HepG2 (cell line): Measurements from ENCODE around the gene ERF. TPM values are rescaled to one million over a fixed set of nuclear protein-coding genes. Genes with fewer than 3 reads are reported as not detected.
A peak's percentile ranks its signal among the peaks of the same experiment; 100 is the strongest.

Experiments
- ADNP ChIP-seq: sonication (generic); formaldehyde crosslinking; IDR thresholded peaks from 2 replicates; pipeline ENCODE4 v1.4.0; 2020; ENCODE audit warnings: missing genetic modification reagents
- CBX5 ChIP-seq: sonication (generic); formaldehyde crosslinking; IDR thresholded peaks from 2 replicates; pipeline ENCODE4 v1.4.0; 2020; ENCODE audit warnings: missing genetic modification reagents, borderline replicate concordance
- CEBPG ChIP-seq: IDR thresholded peaks from 2 replicates; pipeline ENCODE4 v1.6.1; 2016
- CREB1 ChIP-seq, 2 experiments: fragments of 450-650 bp in 1 of 2; IDR thresholded peaks; 2 replicates each; pipeline ENCODE4 v1.6.1; 2016 to 2017; ENCODE audit warnings: control low read depth in 1 of 2, mild to moderate bottlenecking in 1 of 2, missing compliant biosample characterization in 1 of 2, missing genetic modification characterization in 1 of 2
- EHMT2 ChIP-seq: fragments of 200-600 bp; sonication (generic); IDR thresholded peaks from 2 replicates; pipeline ENCODE4 v1.7.0; 2017; ENCODE audit warnings: antibody characterized with exemption, low read depth, low read length, borderline replicate concordance
- GZF1 ChIP-seq: sonication (generic); formaldehyde crosslinking; IDR thresholded peaks from 2 replicates; pipeline ENCODE4 v1.5.1; 2020; ENCODE audit warnings: mild to moderate bottlenecking, missing genetic modification reagents
- JDP2 ChIP-seq: sonication (generic); formaldehyde crosslinking; IDR thresholded peaks from 2 replicates; pipeline ENCODE4 v1.8.1; 2022; ENCODE audit warnings: missing genetic modification reagents, borderline replicate concordance
- PHF20 ChIP-seq: sonication (generic); formaldehyde crosslinking; IDR thresholded peaks from 2 replicates; pipeline ENCODE4 v1.5.0; 2020; ENCODE audit warnings: mild to moderate bottlenecking, missing genetic modification reagents
- POLR2G ChIP-seq: fragments of 200-400 bp; formaldehyde crosslinking; IDR thresholded peaks from 2 replicates; pipeline ENCODE4 v1.6.1; 2018; ENCODE audit warnings: mild to moderate bottlenecking, low read depth, low read length, moderate library complexity
- SMAD9 ChIP-seq: sonication (generic); formaldehyde crosslinking; IDR thresholded peaks from 2 replicates; pipeline ENCODE4 v1.5.1; 2020; ENCODE audit warnings: mild to moderate bottlenecking, missing genetic modification reagents
- THAP11 ChIP-seq: IDR thresholded peaks from 2 replicates; pipeline ENCODE4 v1.6.1; 2016; ENCODE audit warnings: missing biosample characterization, missing genetic modification reagents
- ZNF17 ChIP-seq: sonication (generic); formaldehyde crosslinking; IDR thresholded peaks from 2 replicates; pipeline ENCODE4 v1.5.0; 2020; ENCODE audit warnings: mild to moderate bottlenecking, missing genetic modification reagents
- ZNF180 ChIP-seq: sonication (generic); formaldehyde crosslinking; IDR thresholded peaks from 2 replicates; pipeline ENCODE4 v1.4.0; 2020; ENCODE audit warnings: low read depth, missing genetic modification reagents, borderline replicate concordance
- ZNF264 ChIP-seq: sonication (generic); formaldehyde crosslinking; IDR thresholded peaks from 2 replicates; pipeline ENCODE4 v1.4.0; 2020; ENCODE audit warnings: missing genetic modification reagents
- ZNF652 ChIP-seq: IDR thresholded peaks from 2 replicates; pipeline ENCODE4 v1.6.1; 2016; ENCODE audit warnings: low read depth, borderline replicate concordance
- polyA plus RNA-seq, 8 experiments: library from polyadenylated mRNA; depleted of rRNA in 3 of 8; stranded (reverse) in 7 of 8; unstranded in 1 of 8; fragments of >200 nt; fragmentation: Illumina TruSeq in 4 of 8; extraction: Trizol in 4 of 8; gene quantifications; 2 replicates each; pipeline versions ENCODE4 v1.2.1 to v1.2.3, GENCODE V29; 2011 to 2016; ENCODE audit warnings: low read depth in 4 of 8, missing spikeins in 1 of 8, mixed read lengths in 1 of 8; ENCODE audit not compliant: insufficient read depth in 1 of 8
- total RNA-seq, 5 experiments: library from RNA; depleted of rRNA; stranded (reverse); fragments of >200 nt; fragmentation: Illumina TruSeq; extraction: Trizol; gene quantifications; 2 replicates each; pipeline ENCODE4 v1.2.3, GENCODE V29; 2016; ENCODE audit warnings: low read depth in 1 of 5
- TF ChIP-seq, protein P1 (sequence below): IDR thresholded peaks from 2 replicates; pipeline ENCODE4 v1.4.0; 2020; ENCODE audit warnings: mild to moderate bottlenecking, missing genetic modification reagents
- TF ChIP-seq, protein P2 (sequence below): sonication (generic); formaldehyde crosslinking; IDR thresholded peaks from 2 replicates; pipeline ENCODE4 v1.4.0; 2020; ENCODE audit warnings: mild to moderate bottlenecking, missing genetic modification reagents
- TF ChIP-seq, protein P3 (sequence below): IDR thresholded peaks from 2 replicates; pipeline ENCODE4 v1.6.1; 2016; ENCODE audit warnings: low read depth, borderline replicate concordance
- TF ChIP-seq, protein P4 (sequence below): sonication (generic); formaldehyde crosslinking; IDR thresholded peaks from 2 replicates; pipeline ENCODE4 v1.5.1; 2020; ENCODE audit warnings: mild to moderate bottlenecking, missing genetic modification reagents, borderline replicate concordance
- TF ChIP-seq, protein P5 (sequence below): fragments of 450-650 bp; IDR thresholded peaks from 2 replicates; pipeline ENCODE4 v1.6.1; 2016
- TF ChIP-seq, protein P6 (sequence below): sonication (generic); formaldehyde crosslinking; IDR thresholded peaks from 2 replicates; pipeline ENCODE4 v1.8.0; 2023; ENCODE audit warnings: mild to moderate bottlenecking, missing genetic modification reagents

Gene ERF
- total and polyA plus RNA-seq, 2 of the 13 experiments (the other 11 are each of a cell fraction or from before 2014, with no cell fraction given), result 67.1 to 69.9 TPM

DNA sequence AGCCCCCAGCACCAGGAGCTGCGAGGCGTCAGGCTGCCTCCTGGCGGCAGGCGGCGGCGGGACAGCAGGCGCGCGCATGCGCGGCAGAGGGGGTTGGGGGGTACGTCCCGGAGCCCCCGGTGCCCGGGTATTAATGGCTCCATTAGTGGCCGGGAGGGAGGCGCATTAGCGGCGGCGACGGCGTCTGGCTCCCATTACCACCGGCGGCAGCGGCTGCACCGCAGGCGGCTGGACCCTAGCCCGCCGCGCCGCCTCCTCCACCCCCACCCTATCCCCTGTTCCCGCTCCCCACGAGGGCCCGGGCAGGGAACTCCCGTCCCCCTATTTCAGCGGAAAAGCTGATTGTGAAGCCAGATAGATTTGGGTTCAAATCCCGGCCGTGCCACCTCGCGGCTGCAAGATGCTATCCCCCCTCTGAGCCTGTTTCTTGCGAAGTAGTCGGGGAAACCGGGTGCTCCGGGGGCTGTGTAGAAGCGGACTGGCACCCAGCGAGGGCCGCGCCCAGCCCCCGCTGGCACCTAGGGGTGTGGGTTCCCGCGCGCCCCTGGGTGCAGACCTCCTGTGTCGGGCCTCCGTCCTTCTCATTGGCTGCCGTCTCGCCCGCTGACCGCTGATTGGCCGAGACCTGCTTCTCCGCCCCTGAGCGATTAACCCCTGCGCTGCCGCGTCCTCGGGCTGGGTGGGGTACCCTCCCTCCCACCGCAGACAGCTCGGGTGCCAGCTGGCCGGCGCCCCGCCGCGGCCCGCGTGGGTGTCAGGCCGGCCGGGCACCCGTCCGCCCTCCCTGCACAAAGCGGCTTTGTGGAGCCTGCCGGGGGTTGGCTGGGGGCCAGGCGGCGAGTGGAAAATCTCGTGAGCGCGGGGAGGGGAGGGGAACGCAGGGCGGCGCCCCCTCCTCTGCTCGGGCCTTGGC lies 25.2 kb upstream of the ERF start (continued):
- TF ChIP-seq, protein P1, sequence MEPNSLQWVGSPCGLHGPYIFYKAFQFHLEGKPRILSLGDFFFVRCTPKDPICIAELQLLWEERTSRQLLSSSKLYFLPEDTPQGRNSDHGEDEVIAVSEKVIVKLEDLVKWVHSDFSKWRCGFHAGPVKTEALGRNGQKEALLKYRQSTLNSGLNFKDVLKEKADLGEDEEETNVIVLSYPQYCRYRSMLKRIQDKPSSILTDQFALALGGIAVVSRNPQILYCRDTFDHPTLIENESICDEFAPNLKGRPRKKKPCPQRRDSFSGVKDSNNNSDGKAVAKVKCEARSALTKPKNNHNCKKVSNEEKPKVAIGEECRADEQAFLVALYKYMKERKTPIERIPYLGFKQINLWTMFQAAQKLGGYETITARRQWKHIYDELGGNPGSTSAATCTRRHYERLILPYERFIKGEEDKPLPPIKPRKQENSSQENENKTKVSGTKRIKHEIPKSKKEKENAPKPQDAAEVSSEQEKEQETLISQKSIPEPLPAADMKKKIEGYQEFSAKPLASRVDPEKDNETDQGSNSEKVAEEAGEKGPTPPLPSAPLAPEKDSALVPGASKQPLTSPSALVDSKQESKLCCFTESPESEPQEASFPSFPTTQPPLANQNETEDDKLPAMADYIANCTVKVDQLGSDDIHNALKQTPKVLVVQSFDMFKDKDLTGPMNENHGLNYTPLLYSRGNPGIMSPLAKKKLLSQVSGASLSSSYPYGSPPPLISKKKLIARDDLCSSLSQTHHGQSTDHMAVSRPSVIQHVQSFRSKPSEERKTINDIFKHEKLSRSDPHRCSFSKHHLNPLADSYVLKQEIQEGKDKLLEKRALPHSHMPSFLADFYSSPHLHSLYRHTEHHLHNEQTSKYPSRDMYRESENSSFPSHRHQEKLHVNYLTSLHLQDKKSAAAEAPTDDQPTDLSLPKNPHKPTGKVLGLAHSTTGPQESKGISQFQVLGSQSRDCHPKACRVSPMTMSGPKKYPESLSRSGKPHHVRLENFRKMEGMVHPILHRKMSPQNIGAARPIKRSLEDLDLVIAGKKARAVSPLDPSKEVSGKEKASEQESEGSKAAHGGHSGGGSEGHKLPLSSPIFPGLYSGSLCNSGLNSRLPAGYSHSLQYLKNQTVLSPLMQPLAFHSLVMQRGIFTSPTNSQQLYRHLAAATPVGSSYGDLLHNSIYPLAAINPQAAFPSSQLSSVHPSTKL (CRISPR knock-in tag), result no peak
- no peak for TF ChIP-seq CEBPG (CRISPR knock-in tag)
- no peak for TF ChIP-seq ZNF17 (CRISPR knock-in tag)
- no peak for TF ChIP-seq CBX5
- TF ChIP-seq, protein P2, sequence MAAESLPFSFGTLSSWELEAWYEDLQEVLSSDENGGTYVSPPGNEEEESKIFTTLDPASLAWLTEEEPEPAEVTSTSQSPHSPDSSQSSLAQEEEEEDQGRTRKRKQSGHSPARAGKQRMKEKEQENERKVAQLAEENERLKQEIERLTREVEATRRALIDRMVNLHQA, result no peak
- no peak for TF ChIP-seq ZNF180 (CRISPR knock-in tag)
- no peak for TF ChIP-seq PHF20 (CRISPR knock-in tag)
- TF ChIP-seq ADNP (CRISPR knock-in tag), result no peak
- TF ChIP-seq, protein P3, sequence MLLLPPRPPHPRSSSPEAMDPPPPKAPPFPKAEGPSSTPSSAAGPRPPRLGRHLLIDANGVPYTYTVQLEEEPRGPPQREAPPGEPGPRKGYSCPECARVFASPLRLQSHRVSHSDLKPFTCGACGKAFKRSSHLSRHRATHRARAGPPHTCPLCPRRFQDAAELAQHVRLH (CRISPR knock-in tag), result no peak
- TF ChIP-seq SMAD9 (CRISPR knock-in tag), result no peak
- TF ChIP-seq JDP2 (CRISPR knock-in tag), result no peak
- peak; percentile 79 for TF ChIP-seq POLR2G
- TF ChIP-seq EHMT2, result no peak
- peak; percentile 34; the same call in 1 of the 2 replicates for TF ChIP-seq CREB1 (IDR thresholded peaks at IDR 0.05)
- TF ChIP-seq CREB1 (CRISPR knock-in tag; IDR thresholded peaks at IDR 0.05), result no peak
- no peak for TF ChIP-seq GZF1 (CRISPR knock-in tag)
- TF ChIP-seq, protein P4, sequence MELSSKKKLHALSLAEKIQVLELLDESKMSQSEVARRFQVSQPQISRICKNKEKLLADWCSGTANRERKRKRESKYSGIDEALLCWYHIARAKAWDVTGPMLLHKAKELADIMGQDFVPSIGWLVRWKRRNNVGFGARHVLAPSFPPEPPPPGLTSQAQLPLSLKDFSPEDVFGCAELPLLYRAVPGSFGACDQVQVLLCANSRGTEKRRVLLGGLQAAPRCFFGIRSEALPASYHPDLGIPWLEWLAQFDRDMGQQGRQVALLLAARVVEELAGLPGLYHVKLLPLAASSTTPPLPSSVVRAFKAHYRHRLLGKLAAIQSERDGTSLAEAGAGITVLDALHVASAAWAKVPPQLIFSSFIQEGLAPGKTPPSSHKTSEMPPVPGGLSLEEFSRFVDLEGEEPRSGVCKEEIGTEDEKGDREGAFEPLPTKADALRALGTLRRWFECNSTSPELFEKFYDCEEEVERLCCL (CRISPR knock-in tag), result peak; percentile 60; the same call in 1 of the 2 replicates
- TF ChIP-seq, protein P5, sequence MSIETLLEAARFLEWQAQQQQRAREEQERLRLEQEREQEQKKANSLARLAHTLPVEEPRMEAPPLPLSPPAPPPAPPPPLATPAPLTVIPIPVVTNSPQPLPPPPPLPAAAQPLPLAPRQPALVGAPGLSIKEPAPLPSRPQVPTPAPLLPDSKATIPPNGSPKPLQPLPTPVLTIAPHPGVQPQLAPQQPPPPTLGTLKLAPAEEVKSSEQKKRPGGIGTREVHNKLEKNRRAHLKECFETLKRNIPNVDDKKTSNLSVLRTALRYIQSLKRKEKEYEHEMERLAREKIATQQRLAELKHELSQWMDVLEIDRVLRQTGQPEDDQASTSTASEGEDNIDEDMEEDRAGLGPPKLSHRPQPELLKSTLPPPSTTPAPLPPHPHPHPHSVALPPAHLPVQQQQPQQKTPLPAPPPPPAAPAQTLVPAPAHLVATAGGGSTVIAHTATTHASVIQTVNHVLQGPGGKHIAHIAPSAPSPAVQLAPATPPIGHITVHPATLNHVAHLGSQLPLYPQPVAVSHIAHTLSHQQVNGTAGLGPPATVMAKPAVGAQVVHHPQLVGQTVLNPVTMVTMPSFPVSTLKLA, result no peak
- 0 out of 2 replicates have a peak, but pooled peaks have one; percentile 29 for TF ChIP-seq ZNF264 (CRISPR knock-in tag)
- TF ChIP-seq THAP11 (CRISPR knock-in tag), result peak; percentile 64
- peak; percentile 99 for TF ChIP-seq ZNF652 (CRISPR knock-in tag)
- TF ChIP-seq, protein P6, sequence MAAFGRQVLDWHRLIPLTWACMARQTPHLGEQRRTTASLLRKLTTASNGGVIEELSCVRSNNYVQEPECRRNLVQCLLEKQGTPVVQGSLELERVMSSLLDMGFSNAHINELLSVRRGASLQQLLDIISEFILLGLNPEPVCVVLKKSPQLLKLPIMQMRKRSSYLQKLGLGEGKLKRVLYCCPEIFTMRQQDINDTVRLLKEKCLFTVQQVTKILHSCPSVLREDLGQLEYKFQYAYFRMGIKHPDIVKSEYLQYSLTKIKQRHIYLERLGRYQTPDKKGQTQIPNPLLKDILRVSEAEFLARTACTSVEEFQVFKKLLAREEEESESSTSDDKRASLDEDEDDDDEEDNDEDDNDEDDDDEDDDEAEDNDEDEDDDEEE (CRISPR knock-in tag), result 0 out of 2 replicates have a peak, but pooled peaks have one; percentile 10
